Measurements from ENCODE around the gene RTKN2. TPM values are rescaled to one million over a fixed set of nuclear protein-coding genes. Genes with fewer than 3 reads are reported as not detected.
A peak's percentile ranks its signal among the peaks of the same experiment; 100 is the strongest.

Gene RTKN2
- total RNA-seq, 4 donors from 2014 or later = 1.3 to 5.8 (median 1.7) TPM

GRCh38 chr10:62157601-62158000 lies 111.0 kb downstream of the RTKN2 start:
- Histone ChIP-seq H3K9me3 (no peaks in the 10 kb centered on the region), H3K27me3 (no peaks in the 10 kb centered on the region), H3K4me3 (no peak overlapping the region), H3K4me1 (no peaks in the 10 kb centered on the region), H3K36me3 (no peaks in the 10 kb centered on the region), H3K27ac (no peak overlapping the region)
- DNase-seq = no peak
- TF ChIP-seq POLR2A (IDR thresholded peaks at IDR 0.05) (no peak), CTCF (IDR thresholded peaks at IDR 0.05) (no peak)

- DNase-seq = no peak
- Histone ChIP-seq H3K36me3 (no peaks in the 10 kb centered on the region), H3K27ac (no peak overlapping the region), H3K4me1 (no peaks in the 10 kb centered on the region), H3K27me3 (no peaks in the 10 kb centered on the region), H3K4me3 (no peak overlapping the region), H3K9me3 (no peaks in the 10 kb centered on the region)
- no peak for TF ChIP-seq CTCF (IDR thresholded peaks at IDR 0.05)
- no peak for TF ChIP-seq POLR2A (IDR thresholded peaks at IDR 0.05)
Observed at GRCh38 chr10:62155054-62155680, 113.5 kb downstream of the RTKN2 start.

- Histone ChIP-seq H3K27me3 (no peaks in the 10 kb centered on the region), H3K4me1 (no peaks in the 10 kb centered on the region), H3K4me3 (no peak overlapping the region), H3K27ac (no peak overlapping the region), H3K9me3 (no peaks in the 10 kb centered on the region), H3K36me3 (no peaks in the 10 kb centered on the region)
- peak in 2 of 3 donors; percentile 52 to 66 for DNase-seq
- no peak for TF ChIP-seq CTCF (IDR thresholded peaks at IDR 0.05)
- TF ChIP-seq POLR2A (IDR thresholded peaks at IDR 0.05) = no peak
Observed at GRCh38 chr10:62154231-62154630, 114.4 kb downstream of the RTKN2 start.

GRCh38 chr10:62153191-62153590 lies 115.5 kb downstream of the RTKN2 start:
- Histone ChIP-seq H3K27ac (no peak overlapping the region), H3K27me3 (no peaks in the 10 kb centered on the region), H3K9me3 (no peaks in the 10 kb centered on the region), H3K4me3 (no peak overlapping the region), H3K36me3 (no peaks in the 10 kb centered on the region), H3K4me1 (no peaks in the 10 kb centered on the region)
- DNase-seq = no peak
- TF ChIP-seq CTCF (IDR thresholded peaks at IDR 0.05) = no peak

- no peak for TF ChIP-seq POLR2A (IDR thresholded peaks at IDR 0.05)
- TF ChIP-seq CTCF (IDR thresholded peaks at IDR 0.05) = no peak
Observed at GRCh38 chr10:62149621-62150020, 119.0 kb downstream of the RTKN2 start.

GRCh38 chr10:62148155-62148554 lies 120.5 kb downstream of the RTKN2 start:
- H3K4me1 ChIP-seq = no peaks in the 10 kb centered on the region
- no peak overlapping the region for H3K27ac ChIP-seq
- no peaks in the 10 kb centered on the region for H3K27me3 ChIP-seq
- no peaks in the 10 kb centered on the region for H3K9me3 ChIP-seq
- TF ChIP-seq CTCF (IDR thresholded peaks at IDR 0.05) = no peak
- TF ChIP-seq POLR2A (IDR thresholded peaks at IDR 0.05) = no peak
- no peaks in the 10 kb centered on the region for H3K36me3 ChIP-seq
- DNase-seq = no peak
- no peak overlapping the region for H3K4me3 ChIP-seq

More at GRCh38 chr10:62149621-62150020, 119.0 kb downstream of the RTKN2 start:
- H3K27me3 ChIP-seq = no peaks in the 10 kb centered on the region
- H3K27ac ChIP-seq = no peak overlapping the region
- no peak overlapping the region for H3K4me3 ChIP-seq
- no peaks in the 10 kb centered on the region for H3K9me3 ChIP-seq
- DNase-seq = no peak
- no peaks in the 10 kb centered on the region for H3K4me1 ChIP-seq
- H3K36me3 ChIP-seq = no peaks in the 10 kb centered on the region

Data from Peyer's patch (tissue), 4 donors.